Activated CD4-positive, CD25-positive, alpha-beta regulatory T cell treated with anti-CD3 and anti-CD28 coated beads, Interleukin-2, amount 50 U/mL, for 24 hours (primary cell): ENCODE results near the gene WIPF3.

Source experiments
- ATAC-seq, 2 donors: fragments of 150-1000 bp; cut with Tn5 transposase; one replicate each; pipeline ENCODE4 v1.10.0; 2021; ENCODE audit warnings: mild to moderate bottlenecking in 1 of 2, moderate library complexity in 1 of 2

The WIPF3 gene

DNA sequence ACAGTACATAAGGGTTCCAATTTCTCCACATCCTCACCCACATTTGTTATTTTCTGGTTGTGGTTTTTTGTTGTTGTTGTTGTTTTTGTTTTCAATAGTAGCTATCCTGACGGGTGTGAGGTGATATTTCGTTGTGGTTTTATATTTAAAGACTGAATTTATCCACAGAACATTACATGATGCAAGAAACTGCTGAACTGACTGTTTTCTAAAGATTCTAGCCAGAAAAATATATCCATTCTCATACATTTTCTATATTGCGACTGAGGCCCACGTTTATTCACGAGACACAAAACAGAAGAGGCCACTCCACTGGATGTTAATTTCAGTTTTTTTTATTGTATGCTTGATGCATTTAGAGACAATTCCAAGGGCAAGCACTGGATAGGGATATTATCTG is 113.5 kb downstream of the WIPF3 start:
- no peak for ATAC-seq

- no peak for ATAC-seq
Measured at GRCh38 chr7:29920491-29920890, 114.2 kb downstream of the WIPF3 start.

- ATAC-seq: peak; percentile 71 to 73
Measured at GRCh38 chr7:29921404-29922010, 115.2 kb downstream of the WIPF3 start.

DNA sequence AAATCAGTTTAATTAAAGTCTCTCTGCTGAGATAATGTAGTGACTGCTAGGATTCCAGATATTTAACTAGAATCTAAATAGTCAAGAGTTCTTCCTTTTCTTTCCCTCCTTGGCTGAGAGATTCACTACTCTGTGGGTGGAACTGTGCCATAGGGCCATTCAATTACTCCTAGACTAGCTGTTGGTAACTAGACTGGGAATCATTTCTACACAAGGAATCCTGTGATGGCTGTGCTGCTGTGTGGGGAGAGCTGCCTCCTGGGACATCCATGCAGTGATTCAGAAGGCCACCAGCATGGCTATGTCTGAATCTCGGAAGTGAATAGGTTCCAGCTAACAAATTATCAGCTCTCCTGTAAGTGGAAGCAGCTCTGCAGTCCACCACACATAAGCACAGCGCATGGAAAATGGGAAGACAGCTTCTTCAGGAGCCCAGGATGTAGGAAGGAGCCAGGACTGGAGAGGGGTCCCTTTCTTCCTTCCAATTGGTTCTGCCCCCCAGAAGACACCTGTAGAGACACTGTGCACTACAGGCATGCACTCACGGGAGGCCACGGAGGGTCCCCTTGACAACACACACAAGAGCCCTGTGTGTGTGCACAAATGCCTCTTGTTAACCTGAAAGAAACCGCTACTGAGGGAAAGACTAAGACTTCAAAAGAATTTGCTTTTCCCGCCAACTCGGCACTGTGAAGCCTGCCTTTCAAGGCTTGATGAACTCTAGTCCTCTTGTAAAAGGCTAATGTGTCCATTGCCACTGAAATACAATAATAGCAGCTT is 116.8 kb downstream of the WIPF3 start:
- no peak for ATAC-seq

DNA sequence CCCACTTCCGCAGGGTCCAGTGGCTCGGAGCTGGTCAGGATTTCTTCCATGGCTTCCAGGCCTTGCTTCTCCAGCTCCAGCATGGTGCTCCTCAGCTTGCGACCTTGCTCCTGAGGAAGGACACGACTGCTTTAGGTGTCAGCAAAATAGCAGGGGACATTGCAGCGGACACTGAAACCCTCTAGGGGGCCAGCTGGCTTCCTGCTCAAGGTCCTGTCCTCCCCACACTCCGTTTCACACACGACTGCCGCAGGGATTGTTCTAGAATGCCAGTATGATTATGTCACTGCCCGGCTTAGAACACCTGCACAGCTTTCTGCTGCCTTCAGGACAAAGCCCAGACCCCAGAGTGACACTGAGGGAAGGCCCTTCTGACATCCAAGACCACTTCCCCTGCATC is 117.7 kb downstream of the WIPF3 start:
- ATAC-seq: no peak

- ATAC-seq: no peak
Measured at GRCh38 chr7:29924684-29925083, 118.4 kb downstream of the WIPF3 start.

DNA sequence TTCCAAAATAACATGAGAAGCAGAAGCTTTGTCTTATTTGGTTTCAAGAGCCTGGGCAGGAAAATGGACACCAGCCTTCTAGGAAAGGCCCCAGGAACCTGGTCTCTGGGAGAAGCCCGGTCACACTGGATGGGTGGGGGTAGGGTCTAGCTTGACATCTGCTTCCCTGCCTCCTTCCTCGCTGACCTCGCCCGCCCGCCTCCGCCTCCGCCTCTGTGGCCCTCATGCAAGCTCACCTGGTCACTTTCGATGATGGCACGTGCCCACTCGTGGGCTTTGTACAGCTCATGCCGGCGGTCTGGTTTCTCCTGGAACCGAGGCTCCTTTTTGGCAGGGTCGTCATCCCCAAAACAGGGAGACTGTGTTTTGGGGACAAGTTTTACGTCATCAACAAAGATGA is 119.9 kb downstream of the WIPF3 start:
- no peak for ATAC-seq

DNA sequence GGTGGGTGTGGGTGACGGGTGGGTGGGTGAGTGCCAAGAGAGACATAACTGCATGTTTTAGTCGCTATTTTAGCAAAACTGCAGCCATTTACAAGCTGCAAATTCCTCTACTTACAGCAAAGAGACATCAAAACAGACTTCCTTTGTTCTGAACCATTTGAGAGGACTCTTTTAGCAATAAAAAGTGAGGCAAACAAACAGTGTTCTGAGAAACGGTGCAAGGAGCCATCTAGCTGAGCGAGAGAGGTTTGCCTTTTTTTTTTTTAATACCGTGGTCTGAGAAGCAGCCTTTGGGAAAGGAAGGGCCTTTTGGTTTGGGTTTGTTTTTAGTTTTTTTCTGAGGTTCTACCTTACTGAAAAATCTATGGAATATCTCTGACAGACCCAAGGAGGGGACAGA is 120.4 kb downstream of the WIPF3 start:
- no peak for ATAC-seq

DNA sequence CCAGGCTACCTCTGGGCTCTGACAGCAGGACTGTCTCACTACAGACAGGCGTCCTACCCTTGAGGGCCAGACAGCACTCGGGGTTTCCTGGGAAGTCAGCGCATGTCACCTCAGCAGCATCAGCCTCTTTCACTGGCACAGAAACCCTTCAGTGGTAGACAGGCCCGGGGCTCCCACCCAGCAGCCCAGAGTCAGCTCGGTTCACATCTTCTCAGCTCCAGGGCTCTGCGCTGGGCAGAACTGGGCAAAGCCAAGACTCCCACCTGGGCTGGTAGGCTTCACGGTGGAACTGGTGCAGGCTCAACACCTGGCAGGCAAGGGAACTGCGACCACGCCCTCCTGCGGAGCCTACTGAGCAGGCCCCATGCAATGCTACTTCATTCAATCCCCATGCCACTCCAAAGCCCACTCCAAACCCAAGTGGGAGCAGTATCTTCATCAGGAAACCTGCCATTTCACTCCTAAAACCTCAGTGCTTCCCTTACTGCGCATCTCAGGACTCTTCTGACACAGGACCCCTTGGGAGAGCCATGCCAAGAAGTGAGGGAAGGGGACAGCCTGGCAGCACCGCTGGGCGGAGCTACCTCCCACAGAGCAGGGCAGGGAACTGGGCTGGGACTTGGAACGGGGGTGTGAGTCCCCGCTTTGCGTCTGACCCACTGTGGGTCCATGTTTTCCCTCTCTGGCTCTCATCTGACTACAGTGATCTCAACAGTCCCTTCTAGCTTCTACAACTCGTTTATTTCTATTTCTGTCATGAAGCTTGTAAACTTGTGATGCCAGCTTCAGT is 122.9 kb downstream of the WIPF3 start:
- no peak for ATAC-seq

DNA sequence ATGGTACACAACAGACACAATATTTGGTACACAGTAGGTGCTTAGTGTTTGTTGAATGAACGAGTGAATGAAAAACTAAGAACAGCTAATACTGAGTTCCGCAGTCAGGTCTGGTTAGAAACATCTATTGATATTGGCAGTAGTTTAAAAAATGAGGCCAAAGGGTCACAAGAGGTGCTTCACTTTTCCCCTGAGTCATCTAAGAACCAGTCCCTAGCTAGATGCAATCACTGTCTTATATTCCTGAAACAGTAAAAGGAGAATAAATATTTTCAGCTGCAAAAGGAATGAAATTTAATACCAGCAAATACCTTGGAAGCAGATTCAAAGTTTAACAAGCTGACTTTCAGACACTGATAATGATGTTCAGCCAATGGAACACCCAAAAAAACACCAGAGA is 128.8 kb downstream of the WIPF3 start:
- no peak for ATAC-seq

GRCh38 chr7:29937132-29937531 is 130.8 kb downstream of the WIPF3 start:
- ATAC-seq: no peak

- no peak for ATAC-seq
Measured at GRCh38 chr7:29940199-29940598, 133.9 kb downstream of the WIPF3 start.

DNA sequence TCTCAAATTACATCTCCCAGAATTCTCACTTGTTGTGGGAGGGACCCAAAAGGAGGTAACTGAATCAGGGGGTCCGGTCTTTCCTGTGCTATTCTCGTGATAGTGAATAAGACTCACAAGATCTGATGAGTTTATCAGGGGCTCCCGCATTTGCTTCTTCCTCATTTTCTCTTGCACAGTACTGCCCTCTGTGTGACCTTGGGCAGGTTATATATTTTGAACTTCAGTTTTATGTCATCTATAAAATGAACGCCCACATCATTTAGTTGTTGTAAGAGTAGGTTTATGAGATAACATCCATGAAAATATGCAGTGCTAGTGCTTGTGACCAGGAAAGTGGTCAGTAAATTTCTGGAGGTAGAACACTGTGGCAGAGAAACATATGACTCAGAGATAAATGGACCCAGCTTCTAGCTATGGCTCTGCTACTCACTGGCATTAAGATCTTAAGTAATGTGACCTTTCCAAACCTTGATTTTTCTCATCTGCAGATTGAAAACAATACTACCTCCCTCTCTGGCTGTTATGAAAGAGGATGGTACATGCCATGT is 139.0 kb downstream of the WIPF3 start:
- ATAC-seq: no peak

DNA sequence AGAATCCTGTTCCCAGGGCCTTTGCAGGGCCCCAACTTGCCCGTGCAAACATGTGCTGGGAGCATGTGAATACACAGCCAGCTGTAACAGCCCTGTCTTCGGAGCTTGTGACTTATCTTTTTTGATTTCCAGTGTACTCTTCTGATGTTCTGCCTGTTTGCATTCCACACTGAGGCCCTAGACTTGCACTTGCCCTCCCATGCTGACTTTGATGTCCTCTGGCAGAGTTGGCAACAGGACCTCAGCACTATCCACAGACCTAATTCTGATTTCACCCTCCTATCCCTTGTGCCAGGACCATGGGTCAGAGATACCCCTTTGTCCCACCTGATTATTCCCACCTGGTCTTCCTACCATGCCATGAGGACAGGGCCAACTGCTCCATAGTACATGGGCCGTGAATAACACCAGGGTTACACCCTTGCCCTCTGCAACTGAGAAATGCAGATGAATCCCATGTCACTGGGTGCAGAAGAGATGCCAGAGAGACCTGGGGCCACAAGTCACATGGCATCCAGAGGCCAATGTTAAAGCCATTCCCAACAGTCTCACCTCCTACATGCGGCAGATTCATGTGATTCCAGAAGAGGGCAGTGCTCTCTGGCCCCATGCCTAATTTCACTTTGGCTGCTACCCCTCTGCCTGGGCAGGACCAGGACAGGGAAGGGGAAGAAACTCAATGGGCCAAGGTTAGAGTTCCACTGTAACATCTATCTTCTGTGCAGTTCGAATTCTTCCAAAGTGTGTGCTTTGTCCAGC is 140.3 kb downstream of the WIPF3 start:
- ATAC-seq: no peak

- no peak for ATAC-seq
Measured at GRCh38 chr7:29948587-29948986, 142.3 kb downstream of the WIPF3 start.

GRCh38 chr7:29950480-29950879 is 144.2 kb downstream of the WIPF3 start:
- ATAC-seq: no peak

- ATAC-seq: no peak
Measured at GRCh38 chr7:29951206-29951605, 144.9 kb downstream of the WIPF3 start.

DNA sequence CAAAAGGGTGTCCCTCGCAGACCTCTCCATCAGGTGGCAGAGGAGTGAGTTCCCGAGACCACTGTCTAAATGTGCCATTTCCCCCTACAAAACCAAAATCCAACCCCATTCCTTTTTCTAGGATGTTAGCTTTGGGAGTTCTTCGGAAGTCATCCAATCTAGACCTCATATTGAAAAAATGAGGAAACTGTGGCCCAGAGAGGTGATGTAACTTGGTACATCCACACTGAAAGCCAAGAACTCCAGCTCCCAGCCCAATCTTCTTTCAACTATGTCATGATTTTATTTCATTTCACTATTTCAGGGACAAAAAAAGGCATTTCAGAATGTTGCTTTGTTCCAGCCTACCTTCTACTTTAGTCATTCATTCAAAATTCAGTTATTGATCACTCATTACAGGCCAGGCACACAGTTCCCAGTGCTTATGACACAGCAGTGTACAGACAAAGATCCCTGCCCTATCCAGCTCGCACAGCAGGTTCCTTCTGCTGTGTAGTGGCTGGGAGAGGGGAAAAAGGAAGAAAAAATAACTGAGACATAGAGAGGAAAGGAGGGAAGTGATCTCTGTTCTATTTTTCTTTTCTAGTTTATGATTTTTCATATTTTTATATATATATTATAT is 147.5 kb downstream of the WIPF3 start:
- ATAC-seq: no peak

GRCh38 chr7:29955075-29955792 is 148.9 kb downstream of the WIPF3 start:
- ATAC-seq: no peak

DNA sequence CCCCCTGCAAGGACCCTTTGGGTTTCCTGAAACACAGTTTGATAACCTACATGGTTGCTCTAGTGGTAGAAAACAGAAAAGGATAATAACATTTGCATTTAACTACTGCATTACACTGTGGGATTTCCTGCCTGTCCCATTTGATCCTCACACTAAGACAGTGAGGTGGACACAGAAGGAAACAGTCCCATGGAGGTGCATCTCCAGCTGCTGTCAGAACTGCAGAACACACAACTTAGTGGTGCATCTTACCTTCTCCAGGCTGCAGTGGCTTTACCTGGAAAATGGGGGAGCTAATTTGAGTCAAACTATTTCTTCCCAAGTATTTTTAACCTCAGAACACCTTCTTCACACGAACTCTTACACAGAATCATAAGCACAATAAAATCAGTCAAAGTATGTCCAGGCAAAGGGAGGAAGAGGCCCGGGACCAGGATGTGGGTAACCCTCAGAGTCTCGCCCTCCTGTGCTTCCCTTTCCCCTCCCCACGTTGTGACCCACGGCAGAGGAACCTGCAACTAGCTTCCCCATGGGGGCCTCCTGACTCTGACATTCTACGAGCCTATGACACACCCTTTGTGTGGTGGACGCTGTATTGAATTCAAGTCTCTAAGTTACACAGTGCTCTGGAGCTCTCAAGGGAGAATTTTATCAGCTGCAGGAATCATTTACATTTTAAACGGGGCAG is 149.6 kb downstream of the WIPF3 start:
- no peak for ATAC-seq

- ATAC-seq: no peak
Measured at GRCh38 chr7:29956487-29956836, 150.2 kb downstream of the WIPF3 start.
